ENCODE measurements around the gene NIPA2. TPM values are rescaled to one million over a fixed set of nuclear protein-coding genes. Genes with fewer than 3 reads are reported as not detected.

Gene NIPA2
- total RNA-seq, 1 experiment from 2014 or later = 77.9 TPM

DNA sequence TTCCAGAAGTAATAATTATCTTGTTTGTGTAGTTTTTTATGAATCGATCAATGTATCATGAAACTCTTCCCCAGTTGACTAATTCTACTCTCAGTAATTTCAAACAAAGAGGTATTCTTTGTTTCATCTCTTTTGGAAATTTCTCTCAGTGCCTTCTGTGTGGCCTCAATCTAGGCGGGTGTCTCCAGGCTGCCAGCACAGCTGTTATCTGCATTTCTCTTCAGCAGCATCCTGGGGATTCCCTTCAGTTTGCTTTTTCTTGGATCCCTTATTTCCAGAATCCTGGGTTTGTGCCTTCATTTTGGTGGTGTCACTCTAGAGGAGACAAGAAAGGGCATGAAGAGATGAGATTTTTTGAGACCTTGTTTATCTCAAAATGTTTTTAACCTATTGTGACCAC is 22.7 kb downstream of the NIPA2 start:
- H3K79me2 ChIP-seq (ENCODE audit: insufficient read depth, low read length) = peaks cover 2% of the 10 kb centered on the region; the same call in 1 of the 2 replicates
- no peaks in the 10 kb centered on the region; the same call in 1 of the 2 replicates for H3K4me1 ChIP-seq (ENCODE audit: insufficient read depth, low read length)
- H2BK15ac ChIP-seq (ENCODE audit: low read depth, low read length) = no peak overlapping the region
- no peak overlapping the region for H4K5ac ChIP-seq (ENCODE audit: insufficient read length, low read depth, low read length)
- WGBS (ENCODE audit: extremely low coverage, insufficient read length, low lambda C conversion rate) = no CpG with 5 or more reads among the region's 2 CpGs
- H3K4me1 Mint-ChIP-seq = peaks cover 9 to 14% of the 10 kb centered on the region in 2 experiments; a peak in 2 of 4 replicates
- no peak overlapping the region for H3T11ph ChIP-seq (ENCODE audit: low read length)
- no peak overlapping the region for H3K27ac ChIP-seq (ENCODE audit: insufficient read length, low read depth, low read length)
- H4K20me1 ChIP-seq (ENCODE audit: control insufficient read depth, insufficient read depth, insufficient read length) = no peaks in the 10 kb centered on the region
- no peaks in the 10 kb centered on the region for H3K27me3 ChIP-seq (ENCODE audit: insufficient read depth, low read length)
- H3K36me3 Mint-ChIP-seq (ENCODE audit: insufficient read depth in 1 of 3, low read depth in 3 of 3) = peaks cover 68 to 91% (median 83%) of the 10 kb centered on the region in 3 experiments
- TF ChIP-seq, protein P1, sequence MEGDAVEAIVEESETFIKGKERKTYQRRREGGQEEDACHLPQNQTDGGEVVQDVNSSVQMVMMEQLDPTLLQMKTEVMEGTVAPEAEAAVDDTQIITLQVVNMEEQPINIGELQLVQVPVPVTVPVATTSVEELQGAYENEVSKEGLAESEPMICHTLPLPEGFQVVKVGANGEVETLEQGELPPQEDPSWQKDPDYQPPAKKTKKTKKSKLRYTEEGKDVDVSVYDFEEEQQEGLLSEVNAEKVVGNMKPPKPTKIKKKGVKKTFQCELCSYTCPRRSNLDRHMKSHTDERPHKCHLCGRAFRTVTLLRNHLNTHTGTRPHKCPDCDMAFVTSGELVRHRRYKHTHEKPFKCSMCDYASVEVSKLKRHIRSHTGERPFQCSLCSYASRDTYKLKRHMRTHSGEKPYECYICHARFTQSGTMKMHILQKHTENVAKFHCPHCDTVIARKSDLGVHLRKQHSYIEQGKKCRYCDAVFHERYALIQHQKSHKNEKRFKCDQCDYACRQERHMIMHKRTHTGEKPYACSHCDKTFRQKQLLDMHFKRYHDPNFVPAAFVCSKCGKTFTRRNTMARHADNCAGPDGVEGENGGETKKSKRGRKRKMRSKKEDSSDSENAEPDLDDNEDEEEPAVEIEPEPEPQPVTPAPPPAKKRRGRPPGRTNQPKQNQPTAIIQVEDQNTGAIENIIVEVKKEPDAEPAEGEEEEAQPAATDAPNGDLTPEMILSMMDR (conservative IDR thresholded peaks at IDR 0.05) = no peak
- H4K8ac ChIP-seq (replicated peaks; ENCODE audit: insufficient read length, low read depth, low read length) = no peak overlapping the region
- H3K9ac ChIP-seq (ENCODE audit: extremely low read depth, insufficient read length, low read length) = no peak overlapping the region
- H2BK12ac ChIP-seq (ENCODE audit: insufficient read length, low read depth, low read length) = no peak overlapping the region
- no peak overlapping the region for H2BK120ac ChIP-seq (ENCODE audit: low read depth, low read length, poor library complexity, severe bottlenecking)
- peaks cover 6% of the 10 kb centered on the region for H3K79me1 ChIP-seq (ENCODE audit: insufficient read depth, low read depth, low read length, poor library complexity, severe bottlenecking)
- no peaks in the 10 kb centered on the region for H3K9me3 ChIP-seq (ENCODE audit: control insufficient read depth, low read depth, low read length)
- no peak overlapping the region for H3K56ac ChIP-seq (ENCODE audit: insufficient read length, low read depth, low read length)
- H3K4me3 Mint-ChIP-seq = no peak overlapping the region
- no peak for DNase-seq
- H3K23me2 ChIP-seq (ENCODE audit: insufficient read length, low read depth, low read length, poor library complexity, severe bottlenecking) = no peaks in the 10 kb centered on the region
- H3K14ac ChIP-seq (ENCODE audit: insufficient read depth, low read length) = no peak overlapping the region
- no peak overlapping the region for H3K27ac Mint-ChIP-seq
- H2BK5ac ChIP-seq (ENCODE audit: insufficient read length, low read length) = no peak overlapping the region
- H4K91ac ChIP-seq (ENCODE audit: insufficient read length, low read depth, low read length) = no peak overlapping the region
- H3K9me3 Mint-ChIP-seq = no peaks in the 10 kb centered on the region
- H3K4ac ChIP-seq (ENCODE audit: low read depth, low read length) = no peak overlapping the region
- no peak overlapping the region for H2AFZ ChIP-seq (ENCODE audit: low read length)
- H3K18ac ChIP-seq (ENCODE audit: insufficient read length, low read depth, low read length) = no peak overlapping the region
- H3K23ac ChIP-seq (ENCODE audit: insufficient read length, low read depth, low read length) = no peak overlapping the region
- H2AK5ac ChIP-seq (ENCODE audit: insufficient read length, low read length) = no peak overlapping the region
- no peak overlapping the region for H3K4me2 ChIP-seq (ENCODE audit: insufficient read depth, insufficient read length, low read length)
- H2BK20ac ChIP-seq (ENCODE audit: low read depth, low read length, poor library complexity, severe bottlenecking) = no peak overlapping the region
- H3K27me3 Mint-ChIP-seq (ENCODE audit: low read depth) = no peaks in the 10 kb centered on the region

Measured in H9 (cell line).